A549 treated with AZD9567 at 1 μM for 4 hours (cell line): Measurements from ENCODE around the gene CDC6. TPM values are rescaled to one million over a fixed set of nuclear protein-coding genes. Genes with fewer than 3 reads are reported as not detected.

Source experiments
- total RNA-seq: library from RNA; stranded (reverse); fragments of 200-300 nt; extraction: Qiagen RNA extraction; gene quantifications from 5 replicates; pipeline ENCODE4 v1.2.3, GENCODE V29; 2022; ENCODE audit not compliant: insufficient read depth

Gene CDC6
- total RNA-seq, result 55.2 to 75.3 TPM (median 58.9 TPM) in 5 replicates

DNA sequence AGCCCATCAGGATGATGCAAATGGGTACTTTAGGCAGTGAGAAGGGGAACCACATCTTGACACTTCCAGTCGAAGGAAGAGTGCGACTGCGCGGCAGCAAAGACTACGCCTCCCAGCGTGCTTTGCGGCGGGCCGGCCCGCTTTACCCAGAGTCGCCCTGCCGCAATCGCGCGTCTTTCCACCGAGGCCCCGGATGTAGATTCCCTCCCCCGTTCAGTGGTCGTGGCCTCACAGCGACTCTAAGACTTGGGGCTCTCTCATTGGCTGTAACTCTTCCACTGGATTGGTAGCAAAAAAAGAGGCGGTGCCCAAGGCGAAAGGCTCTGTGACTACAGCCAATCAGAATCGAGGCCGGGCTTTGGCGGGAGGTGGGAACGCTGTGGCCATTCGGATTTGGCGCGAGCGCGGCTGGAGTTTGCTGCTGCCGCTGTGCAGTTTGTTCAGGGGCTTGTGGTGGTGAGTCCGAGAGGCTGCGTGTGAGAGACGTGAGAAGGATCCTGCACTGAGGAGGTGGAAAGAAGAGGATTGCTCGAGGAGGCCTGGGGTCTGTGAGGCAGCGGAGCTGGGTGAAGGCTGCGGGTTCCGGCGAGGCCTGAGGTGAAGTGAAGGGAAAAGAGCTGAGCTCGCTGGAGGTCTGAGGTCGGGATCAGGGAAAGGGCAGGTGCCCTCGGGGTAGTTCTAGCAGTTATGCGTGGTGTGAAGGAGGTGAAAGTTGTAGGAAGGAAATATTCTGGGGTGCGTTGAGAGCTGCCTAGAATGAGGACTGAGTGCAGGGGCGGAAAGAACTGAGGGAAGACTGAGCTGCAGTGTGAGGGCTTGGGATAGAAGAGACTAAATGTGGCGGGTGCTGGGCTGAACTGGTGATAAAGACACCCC is at the start of gene CDC6:
Gene CDC6, plus strand, starts transcription at position 386 of the 876 bp plus-strand sequence. CDS start 1,542 bp downstream, outside the sequence.

DNA sequence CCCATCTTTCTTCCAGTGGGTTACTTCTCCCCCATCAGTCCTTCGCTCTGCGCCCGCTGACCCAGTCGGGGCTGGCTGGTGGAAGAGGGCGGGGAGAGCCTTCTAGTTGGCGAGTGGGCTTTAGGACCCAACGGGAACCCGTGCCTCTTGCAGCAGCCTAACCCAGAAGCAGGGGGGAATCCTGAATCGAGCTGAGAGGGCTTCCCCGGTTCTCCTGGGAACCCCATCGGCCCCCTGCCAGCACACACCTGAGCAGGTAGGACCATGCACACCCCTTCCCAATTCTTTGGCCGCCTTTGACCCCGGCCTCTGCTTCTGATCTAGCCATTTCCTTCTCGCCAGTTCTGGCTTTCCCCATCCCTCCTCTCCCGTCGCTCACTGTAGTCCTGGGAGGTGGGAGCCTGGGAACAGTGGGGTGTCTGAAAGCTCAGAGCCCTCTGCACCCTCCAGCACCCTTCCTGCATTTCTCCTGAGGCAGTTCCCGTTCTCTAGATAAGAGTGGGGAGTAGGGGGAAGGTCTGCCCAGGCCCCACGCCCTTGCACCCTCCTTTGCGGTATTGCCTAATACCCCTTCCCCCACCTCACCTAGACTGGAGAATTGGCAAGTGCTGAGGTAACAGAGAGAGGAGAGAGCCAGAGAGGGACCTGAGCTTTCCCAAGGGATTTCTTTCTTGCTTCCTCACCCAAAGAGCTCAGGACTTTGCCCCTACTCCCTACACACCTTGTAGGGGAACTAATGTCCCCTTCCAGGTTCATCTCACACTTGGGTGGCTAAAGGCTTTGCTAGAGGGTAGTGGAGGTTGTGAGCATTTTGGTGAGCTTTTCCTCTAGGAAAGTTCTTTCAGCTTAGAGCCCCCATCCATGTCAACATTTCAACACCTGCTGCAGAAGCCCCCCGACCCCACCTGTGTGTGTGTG is 21.6 kb downstream of the CDC6 start, which contains the start of gene RARA:
Gene RARA, plus strand, starts transcription at position 150 of the 918 bp plus-strand sequence. CDS start 22,039 bp downstream, outside the sequence.

Other genes starting within 250 kb of the CDC6 start
- gene MED24, start 233.5 kb upstream of the CDC6 start, total RNA-seq, result 47.9 to 56.6 TPM (median 52.6 TPM) in 5 replicates
- gene THRA, start 224.9 kb upstream of the CDC6 start, total RNA-seq, result 16.7 to 23.1 TPM (median 21.9 TPM) in 5 replicates
- 7.6 to 10.0 TPM (median 8.9 TPM) in 5 replicates for gene NR1D1, start 187.3 kb upstream of the CDC6 start, total RNA-seq
- 51.6 to 59.8 TPM (median 59.0 TPM) in 5 replicates for gene MSL1, start 165.9 kb upstream of the CDC6 start, total RNA-seq
- gene CASC3, start 147.3 kb upstream of the CDC6 start, total RNA-seq, result 47.1 to 48.2 TPM (median 47.7 TPM) in 5 replicates
- 3.7 to 4.6 TPM (median 3.7 TPM) in 5 replicates for gene RAPGEFL1, start 110.4 kb upstream of the CDC6 start, total RNA-seq
- 18.6 to 22.4 TPM (median 21.0 TPM) in 5 replicates for gene WIPF2, start 68.6 kb upstream of the CDC6 start, total RNA-seq
- 29.9 to 43.0 TPM (median 34.9 TPM) in 5 replicates for gene RARA, start 21.3 kb downstream of the CDC6 start, total RNA-seq
- 0.81 to 1.2 TPM (median 0.92 TPM) in 4 of 5 replicates, not detected in the other for gene GJD3, start 76.9 kb downstream of the CDC6 start, total RNA-seq
- gene TOP2A, start 130.0 kb downstream of the CDC6 start, total RNA-seq, result 181 to 244 TPM (median 224 TPM) in 5 replicates
- gene IGFBP4, start 155.6 kb downstream of the CDC6 start, total RNA-seq, result 2,235 to 2,843 TPM (median 2,588 TPM) in 5 replicates
- 146 to 216 TPM (median 192 TPM) in 5 replicates for gene TNS4, start 213.7 kb downstream of the CDC6 start, total RNA-seq